Fibroblast of the aortic adventitia (primary cell): ENCODE results near the gene MYL9. TPM values are rescaled to one million over a fixed set of nuclear protein-coding genes. Genes with fewer than 3 reads are reported as not detected.
A peak's percentile ranks its signal among the peaks of the same experiment; 100 is the strongest.

ENCODE experiments used
- DNase-seq: peaks from one replicate; pipeline ENCODE4 v3.0.0-alpha.2; 2010; ENCODE audit warnings: low read depth
- H3K4me3 ChIP-seq: 2 replicates; pipeline ENCODE4 v1.5.1; 2011; ENCODE audit warnings: low read depth, mild to moderate bottlenecking, control low read depth, low read length, moderate library complexity
- total RNA-seq: library from RNA; depleted of rRNA; stranded (reverse); fragments of >200 nt; gene quantifications from 2 replicates; pipeline ENCODE4 v1.2.3, GENCODE V29; 2012; ENCODE audit warnings: low replicate concordance
- TF ChIP-seq, protein P1 (sequence below): IDR thresholded peaks from 2 replicates; pipeline ENCODE4 v1.5.1; 2011; ENCODE audit warnings: mild to moderate bottlenecking, low read length, control low read depth, inconsistent platforms; ENCODE audit not compliant: insufficient read depth

The MYL9 gene
- 43.6 and 50.0 TPM in 2 replicates for total RNA-seq

DNA sequence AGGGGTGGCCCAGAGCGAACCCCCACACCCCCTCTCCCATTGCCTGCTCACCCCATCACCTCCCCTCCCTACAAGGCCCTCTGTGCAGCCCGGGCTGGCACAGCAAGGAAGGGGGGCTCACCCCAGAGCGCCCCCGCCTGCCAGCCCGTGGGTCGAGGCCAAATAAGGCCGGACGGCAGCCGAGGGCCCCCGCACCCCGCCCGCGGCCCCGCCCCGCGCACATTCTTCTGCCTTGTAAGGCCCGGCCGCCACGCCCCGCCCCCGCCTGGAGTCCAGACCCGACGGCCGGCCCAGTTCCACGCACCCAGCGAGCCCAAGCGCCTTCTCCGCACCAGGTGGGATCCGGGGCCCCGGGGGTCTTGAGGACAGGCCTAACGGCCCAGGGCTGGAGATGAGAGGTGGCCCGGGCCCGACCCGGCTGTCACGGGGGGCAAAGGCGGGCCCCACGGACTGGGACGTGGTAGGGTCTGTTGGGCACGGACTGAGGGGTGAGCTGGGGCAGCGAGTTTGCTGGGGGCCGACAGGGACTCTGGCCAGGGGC, at the start of gene MYL9:
Gene MYL9 (plus strand): TSS at position 293 of the 541 bp plus-strand sequence. CDS start 3,366 bp downstream, outside the sequence.
- DNase-seq: peak; percentile 57
- peak within 1 kb of the TSS; percentile 86 for H3K4me3 ChIP-seq
- TF ChIP-seq, protein P1, sequence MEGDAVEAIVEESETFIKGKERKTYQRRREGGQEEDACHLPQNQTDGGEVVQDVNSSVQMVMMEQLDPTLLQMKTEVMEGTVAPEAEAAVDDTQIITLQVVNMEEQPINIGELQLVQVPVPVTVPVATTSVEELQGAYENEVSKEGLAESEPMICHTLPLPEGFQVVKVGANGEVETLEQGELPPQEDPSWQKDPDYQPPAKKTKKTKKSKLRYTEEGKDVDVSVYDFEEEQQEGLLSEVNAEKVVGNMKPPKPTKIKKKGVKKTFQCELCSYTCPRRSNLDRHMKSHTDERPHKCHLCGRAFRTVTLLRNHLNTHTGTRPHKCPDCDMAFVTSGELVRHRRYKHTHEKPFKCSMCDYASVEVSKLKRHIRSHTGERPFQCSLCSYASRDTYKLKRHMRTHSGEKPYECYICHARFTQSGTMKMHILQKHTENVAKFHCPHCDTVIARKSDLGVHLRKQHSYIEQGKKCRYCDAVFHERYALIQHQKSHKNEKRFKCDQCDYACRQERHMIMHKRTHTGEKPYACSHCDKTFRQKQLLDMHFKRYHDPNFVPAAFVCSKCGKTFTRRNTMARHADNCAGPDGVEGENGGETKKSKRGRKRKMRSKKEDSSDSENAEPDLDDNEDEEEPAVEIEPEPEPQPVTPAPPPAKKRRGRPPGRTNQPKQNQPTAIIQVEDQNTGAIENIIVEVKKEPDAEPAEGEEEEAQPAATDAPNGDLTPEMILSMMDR: no peak

DNA sequence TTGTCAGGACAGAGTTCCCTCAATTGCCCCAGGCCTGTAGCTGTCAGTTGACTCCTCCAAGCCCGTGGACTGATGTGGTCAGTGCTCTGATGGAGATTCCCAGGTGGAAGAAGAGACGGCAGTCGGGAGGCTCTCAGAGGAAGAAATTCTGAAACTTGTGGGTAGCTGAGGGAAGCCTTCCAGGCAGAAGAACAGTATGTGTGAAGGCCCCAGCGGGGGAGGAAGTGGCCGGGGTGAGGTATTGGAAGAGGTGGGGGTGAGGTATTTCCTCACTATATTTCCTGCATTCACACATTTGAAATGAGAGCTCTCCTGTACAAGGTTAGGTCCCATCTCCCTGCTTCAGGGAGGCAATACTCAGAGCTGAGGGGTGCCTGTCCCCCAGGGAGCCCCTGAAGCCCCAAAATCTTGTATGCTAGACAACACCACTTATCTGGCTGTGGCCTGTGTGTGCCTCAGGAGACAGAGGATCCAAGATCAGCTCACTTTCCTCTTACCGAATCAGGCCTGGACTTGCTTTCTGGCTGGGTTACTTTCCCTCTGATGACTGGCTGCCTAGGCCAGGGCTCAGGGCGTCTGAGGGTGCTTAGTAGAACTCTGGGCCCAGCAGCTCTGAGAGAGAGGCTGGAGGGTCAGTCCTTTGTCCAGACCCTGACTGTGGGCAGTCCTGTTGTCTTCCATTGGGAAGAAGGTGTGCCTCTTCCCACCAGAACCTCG, 49.3 kb upstream of the MYL9 start:
- no peak overlapping the region for H3K4me3 ChIP-seq
- TF ChIP-seq, protein P1: no peak
- no peak for DNase-seq

GRCh38 chr20:36493051-36493800, 48.1 kb upstream of the MYL9 start:
- H3K4me3 ChIP-seq: no peak overlapping the region
- DNase-seq: no peak
- TF ChIP-seq, protein P1: peak; percentile 29

DNA sequence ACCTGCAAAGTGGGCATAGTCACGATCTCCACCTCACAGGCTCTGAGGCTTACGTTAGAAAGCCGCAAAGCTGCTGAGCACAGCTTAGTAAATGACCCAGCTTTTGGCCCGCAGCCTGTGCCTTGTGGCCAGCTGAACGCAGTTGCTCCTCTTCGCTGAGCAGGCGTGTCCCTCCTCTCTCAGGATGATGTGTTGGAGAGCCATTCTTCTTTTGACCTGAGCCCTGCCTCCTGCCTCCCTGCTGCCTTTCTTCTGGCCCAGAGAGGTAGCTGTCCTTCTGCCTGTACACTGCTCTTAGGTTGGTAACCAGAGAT, 47.6 kb upstream of the MYL9 start:
- TF ChIP-seq, protein P1: no peak
- no peak overlapping the region for H3K4me3 ChIP-seq
- peak; percentile 85 for DNase-seq

DNA sequence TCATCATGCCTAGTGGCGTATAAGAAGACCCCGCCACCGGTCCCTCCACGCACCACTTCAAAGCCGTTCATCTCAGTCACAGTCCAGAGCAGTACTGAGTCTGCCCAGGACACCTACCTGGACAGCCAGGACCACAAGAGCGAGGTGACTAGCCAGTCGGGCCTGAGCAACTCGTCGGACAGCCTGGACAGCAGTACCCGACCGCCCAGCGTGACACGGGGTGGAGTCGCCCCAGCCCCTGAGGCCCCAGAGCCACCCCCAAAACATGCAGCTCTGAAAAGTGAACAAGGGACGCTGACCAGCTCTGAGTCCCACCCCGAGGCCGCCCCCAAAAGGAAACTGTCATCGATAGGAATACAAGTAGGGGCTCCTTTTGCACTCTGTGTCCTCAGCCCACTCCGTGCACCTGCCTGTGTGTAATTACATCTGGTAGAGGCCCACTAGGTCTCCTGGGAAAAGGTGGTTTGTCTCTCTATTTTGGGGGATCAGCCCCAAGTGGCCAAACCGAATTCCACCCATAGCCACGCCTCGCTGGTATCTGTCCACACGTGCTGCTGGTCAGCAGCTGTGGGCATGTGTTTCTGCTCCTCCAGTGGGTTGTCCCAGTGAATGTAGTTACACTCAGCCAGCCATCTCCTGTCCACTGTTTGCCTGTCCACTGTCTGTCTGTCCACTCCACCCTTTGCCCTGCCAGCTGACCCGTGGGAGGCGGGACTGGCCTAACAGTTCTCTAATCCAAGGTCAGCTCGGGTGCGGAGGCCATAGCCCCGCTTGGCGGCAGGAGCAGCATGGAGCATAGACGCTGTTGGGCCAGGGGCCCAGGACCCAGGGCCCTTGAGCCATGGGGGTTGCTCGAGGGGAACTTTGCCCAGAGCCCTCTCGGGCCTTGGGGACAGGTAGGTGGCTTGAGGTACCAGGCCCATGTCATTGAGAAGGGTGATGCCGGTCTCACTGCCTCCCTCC, 44.3 kb upstream of the MYL9 start:
- TF ChIP-seq, protein P1: no peak
- H3K4me3 ChIP-seq: no peak overlapping the region
- no peak for DNase-seq

- TF ChIP-seq, protein P1: no peak
Measured at GRCh38 chr20:36497856-36498255, 43.5 kb upstream of the MYL9 start.

More at GRCh38 chr20:36497856-36498255, 43.5 kb upstream of the MYL9 start:
- no peak overlapping the region for H3K4me3 ChIP-seq
- DNase-seq: peak; percentile 72
